ENCODE results near the gene GORAB. TPM values are rescaled to one million over a fixed set of nuclear protein-coding genes. Genes with fewer than 3 reads are reported as not detected.

GORAB gene
- total and polyA plus RNA-seq, 2 of the 8 experiments (the other 6 are each of a cell fraction or from before 2014, with no cell fraction given): 4.0 to 9.6 TPM

DNA sequence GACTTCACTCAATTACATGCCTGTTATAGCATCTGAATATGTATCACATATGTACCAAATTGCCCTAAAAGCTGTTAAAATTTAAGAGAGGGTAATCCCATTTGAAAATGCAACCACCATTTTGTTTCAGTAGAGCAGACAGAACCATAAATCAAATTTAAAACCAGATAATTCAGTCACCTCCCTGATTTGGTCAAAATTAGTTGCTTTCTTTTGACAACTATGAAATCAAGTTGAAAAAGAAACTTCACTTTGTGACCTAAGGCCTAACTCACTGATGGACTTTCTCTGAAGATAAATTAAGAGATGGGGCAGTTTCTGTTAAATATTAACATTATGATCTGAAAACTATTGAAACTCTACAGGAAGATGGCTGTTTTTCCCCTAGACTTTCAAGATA is 6.7 kb downstream of the GORAB start:
- Histone ChIP-seq H4K91ac (replicated peaks; ENCODE audit: insufficient read length, low read length) (no peak overlapping the region), H3K79me2 (ENCODE audit: control insufficient read depth in 1 of 2, insufficient read depth in 2 of 2, low read length in 2 of 2) (peaks cover 7 to 48% of the 10 kb centered on the region in 2 experiments; a peak in 3 of 4 replicates), H3K9me3 (ENCODE audit: insufficient read depth in 2 of 2, low read depth in 1 of 2, low read length in 1 of 2) (no peaks in the 10 kb centered on the region), H4K8ac (ENCODE audit: extremely low read depth, insufficient read depth, low read length) (no peak overlapping the region), H2AFZ (ENCODE audit: low read length) (no peak overlapping the region), H3K4me2 (ENCODE audit: insufficient read depth in 1 of 2, low read depth in 2 of 2, low read length in 2 of 2) (no peak overlapping the region), H4K20me1 (replicated peaks in 1 of 2; ENCODE audit: control insufficient read depth in 1 of 2, insufficient read depth in 2 of 2, low read length in 2 of 2) (no peaks in the 10 kb centered on the region), H3K27me3 (replicated peaks in 1 of 4; ENCODE audit: control insufficient read depth in 3 of 4, extremely low read depth in 1 of 4, insufficient read depth in 3 of 4, low read length in 3 of 4) (no peaks in the 10 kb centered on the region), H3K14ac (ENCODE audit: insufficient read length) (no peak overlapping the region), H3K56ac (replicated peaks; ENCODE audit: insufficient read length, low read depth, low read length) (no peak overlapping the region), H3K23ac (ENCODE audit: insufficient read length) (no peak overlapping the region), H2BK15ac (ENCODE audit: low read length) (no peak overlapping the region), H3K4me1 (replicated peaks in 1 of 4; ENCODE audit: control insufficient read depth in 3 of 4, insufficient read depth in 4 of 4, low read length in 3 of 4) (no peaks in the 10 kb centered on the region), H4K5ac (ENCODE audit: insufficient read length, low read depth, low read length) (no peak overlapping the region), H3K18ac (ENCODE audit: extremely low read depth, low read length) (no peak overlapping the region), H2BK20ac (ENCODE audit: low read length) (no peak overlapping the region), H3K9ac (replicated peaks in 1 of 4; ENCODE audit: extremely low read depth in 1 of 4, low read depth in 3 of 4, low read length in 3 of 4) (no peak overlapping the region), H3K23me2 (ENCODE audit: low read depth, low read length) (no peaks in the 10 kb centered on the region), H2AK5ac (ENCODE audit: low read depth, low read length) (no peak overlapping the region), H3K27ac (ENCODE audit: low read depth, low read length) (no peak overlapping the region), H3K79me1 (ENCODE audit: low read depth, low read length) (no peaks in the 10 kb centered on the region), H2BK5ac (ENCODE audit: low read depth, low read length) (no peak overlapping the region), H3K4ac (replicated peaks; ENCODE audit: insufficient read length, low read depth, low read length) (no peak overlapping the region), H2BK12ac (ENCODE audit: low read depth, low read length) (no peak overlapping the region), H2BK120ac (replicated peaks; ENCODE audit: low read depth, low read length) (no peak overlapping the region), H3K36me3 (ENCODE audit: control insufficient read depth in 2 of 4, insufficient read depth in 4 of 4, low read length in 3 of 4) (peaks cover 4 to 38% (median 23%) of the 10 kb centered on the region in 4 experiments; a peak in 7 of 8 replicates), H3K4me3 (ENCODE audit: extremely low read depth in 1 of 4, insufficient read depth in 2 of 4, low read depth in 3 of 4, low read length in 4 of 4) (no peak overlapping the region)
- TF ChIP-seq TEAD4 (IDR thresholded peaks at IDR 0.05; ENCODE audit: low read depth, low read length) (no peak), TBP (IDR thresholded peaks at IDR 0.05; ENCODE audit: low read depth, low read length) (no peak), FOSL1 (IDR thresholded peaks at IDR 0.05; ENCODE audit: insufficient read depth, low read depth, low read length) (no peak), SIX5 (IDR thresholded peaks at IDR 0.05; ENCODE audit: low read depth, low read length) (no peak), MAFK (IDR thresholded peaks at IDR 0.05; ENCODE audit: low read depth, low read length) (no peak), HDAC2 (IDR thresholded peaks at IDR 0.05; ENCODE audit: borderline replicate concordance in 1 of 2, low read depth in 2 of 2, low read length in 2 of 2) (no peak), ZNF274 (IDR thresholded peaks at IDR 0.05; ENCODE audit: borderline replicate concordance, extremely low read depth, low read length) (no peak), KDM1A (IDR thresholded peaks at IDR 0.05; ENCODE audit: borderline replicate concordance, low read length) (no peak), TAF1 (IDR thresholded peaks at IDR 0.05; ENCODE audit: low read depth, low read length) (no peak), PHF8 (conservative IDR thresholded peaks at IDR 0.05; ENCODE audit: low read depth, low read length) (no peak), GTF2F1 (IDR thresholded peaks at IDR 0.05; ENCODE audit: borderline replicate concordance, low read depth, low read length) (no peak)
- TF ChIP-seq, protein P1, sequence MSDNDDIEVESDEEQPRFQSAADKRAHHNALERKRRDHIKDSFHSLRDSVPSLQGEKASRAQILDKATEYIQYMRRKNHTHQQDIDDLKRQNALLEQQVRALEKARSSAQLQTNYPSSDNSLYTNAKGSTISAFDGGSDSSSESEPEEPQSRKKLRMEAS (IDR thresholded peaks at IDR 0.05): no peak
- DNase-seq (ENCODE audit: low read depth in 1 of 2, low spot score in 2 of 2) (no peak), FAIRE-seq (no peak)
- ChIA-PET POLR2A (ENCODE audit: partially characterized antibody) (no interaction called here), CTCF (ENCODE audit: partially characterized antibody) (no interaction called here)

Measured in H1 (cell line).